Fibroblast of the aortic adventitia (primary cell): Measurements from ENCODE around the gene GCNT4. TPM values are rescaled to one million over a fixed set of nuclear protein-coding genes. Genes with fewer than 3 reads are reported as not detected.

Experiments used
- DNase-seq: peaks from one replicate; pipeline ENCODE4 v3.0.0-alpha.2; 2010; ENCODE audit warnings: low read depth
- H3K4me3 ChIP-seq: 2 replicates; pipeline ENCODE4 v1.5.1; 2011; ENCODE audit warnings: low read depth, mild to moderate bottlenecking, control low read depth, low read length, moderate library complexity
- total RNA-seq: library from RNA; depleted of rRNA; stranded (reverse); fragments of >200 nt; gene quantifications from 2 replicates; pipeline ENCODE4 v1.2.3, GENCODE V29; 2012; ENCODE audit warnings: low replicate concordance
- TF ChIP-seq, protein P1 (sequence below): IDR thresholded peaks from 2 replicates; pipeline ENCODE4 v1.5.1; 2011; ENCODE audit warnings: mild to moderate bottlenecking, low read length, control low read depth, inconsistent platforms; ENCODE audit not compliant: insufficient read depth

Gene GCNT4
- total RNA-seq, 1 donor = 2.5 TPM

DNA sequence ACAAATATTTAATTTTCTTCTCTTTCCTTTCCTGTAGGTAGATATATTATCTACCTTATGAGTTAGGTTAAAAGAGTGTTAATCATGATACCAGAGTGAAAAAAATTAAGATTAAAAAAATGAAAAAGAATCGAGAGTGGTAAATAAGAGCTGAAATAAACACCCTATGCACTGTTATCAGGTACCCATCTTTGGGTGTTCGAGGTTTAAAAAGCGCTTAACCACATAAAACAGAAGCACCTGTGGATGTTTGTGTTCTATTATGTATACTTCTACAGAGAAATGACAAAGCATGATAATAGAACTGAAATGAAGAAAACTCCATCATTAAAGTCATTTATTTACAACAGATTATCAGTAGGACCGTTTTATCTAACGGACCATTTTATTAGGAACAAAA, 25.7 kb upstream of the GCNT4 start:
- H3K4me3 ChIP-seq = no peak overlapping the region
- TF ChIP-seq, protein P1, sequence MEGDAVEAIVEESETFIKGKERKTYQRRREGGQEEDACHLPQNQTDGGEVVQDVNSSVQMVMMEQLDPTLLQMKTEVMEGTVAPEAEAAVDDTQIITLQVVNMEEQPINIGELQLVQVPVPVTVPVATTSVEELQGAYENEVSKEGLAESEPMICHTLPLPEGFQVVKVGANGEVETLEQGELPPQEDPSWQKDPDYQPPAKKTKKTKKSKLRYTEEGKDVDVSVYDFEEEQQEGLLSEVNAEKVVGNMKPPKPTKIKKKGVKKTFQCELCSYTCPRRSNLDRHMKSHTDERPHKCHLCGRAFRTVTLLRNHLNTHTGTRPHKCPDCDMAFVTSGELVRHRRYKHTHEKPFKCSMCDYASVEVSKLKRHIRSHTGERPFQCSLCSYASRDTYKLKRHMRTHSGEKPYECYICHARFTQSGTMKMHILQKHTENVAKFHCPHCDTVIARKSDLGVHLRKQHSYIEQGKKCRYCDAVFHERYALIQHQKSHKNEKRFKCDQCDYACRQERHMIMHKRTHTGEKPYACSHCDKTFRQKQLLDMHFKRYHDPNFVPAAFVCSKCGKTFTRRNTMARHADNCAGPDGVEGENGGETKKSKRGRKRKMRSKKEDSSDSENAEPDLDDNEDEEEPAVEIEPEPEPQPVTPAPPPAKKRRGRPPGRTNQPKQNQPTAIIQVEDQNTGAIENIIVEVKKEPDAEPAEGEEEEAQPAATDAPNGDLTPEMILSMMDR = no peak
- DNase-seq = no peak

DNA sequence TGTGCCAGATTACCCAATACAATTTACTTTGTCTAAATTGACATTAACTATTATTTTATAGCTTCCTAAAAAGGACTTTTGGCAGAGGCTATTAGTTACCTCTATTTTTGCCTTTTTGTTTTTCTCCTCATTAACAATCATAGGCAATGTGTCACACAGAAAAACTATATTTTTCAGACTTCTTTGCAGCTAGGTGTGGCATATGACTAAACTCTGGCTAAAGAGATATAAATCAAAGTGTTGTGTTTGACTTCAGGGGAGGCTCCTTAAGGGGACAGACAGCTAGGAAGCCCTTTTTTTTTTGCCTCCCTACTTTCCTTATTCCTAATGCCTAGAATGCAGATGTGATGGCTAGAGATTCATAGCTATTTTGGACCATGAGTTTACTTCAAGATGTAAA, 19.7 kb upstream of the GCNT4 start:
- DNase-seq = no peak
- TF ChIP-seq, protein P1 = no peak
- H3K4me3 ChIP-seq = no peak overlapping the region

DNA sequence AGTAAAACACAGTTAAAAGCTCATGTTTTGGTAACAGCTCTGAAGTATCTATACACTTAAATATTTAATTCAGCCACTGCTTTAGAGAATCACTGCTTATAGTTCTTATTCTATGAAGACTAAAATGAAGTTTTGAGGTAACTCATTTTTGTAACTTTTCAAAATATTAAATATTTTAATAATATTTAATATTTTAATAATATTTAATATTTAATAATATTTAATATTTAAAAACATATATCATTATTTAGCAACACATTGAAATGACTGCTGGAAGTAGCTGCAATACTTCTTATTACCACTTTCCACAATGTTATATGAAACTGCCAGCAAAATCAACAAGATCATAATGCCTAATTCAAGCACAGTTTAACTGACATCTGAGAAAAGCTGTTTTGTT, 18.7 kb upstream of the GCNT4 start:
- no peak for DNase-seq
- no peak overlapping the region for H3K4me3 ChIP-seq
- TF ChIP-seq, protein P1 = no peak

DNA sequence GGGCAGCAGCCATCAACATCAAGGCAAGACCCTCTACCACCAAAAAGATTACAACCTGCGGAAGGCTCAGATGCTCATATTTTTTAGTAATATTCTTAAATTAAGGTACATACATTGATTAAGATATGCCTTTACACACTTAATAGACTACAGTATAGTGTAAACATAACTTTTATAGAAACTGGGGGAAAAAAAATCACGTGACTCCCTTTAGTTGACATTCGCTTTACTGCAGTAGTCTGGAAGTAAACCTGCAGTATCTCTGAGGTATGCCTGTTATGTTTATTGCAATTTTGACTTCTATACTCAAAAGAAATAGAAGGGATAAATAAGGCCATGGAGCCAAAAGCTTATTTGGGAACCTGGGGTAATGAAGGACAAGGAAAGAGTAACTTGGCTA, 15.1 kb upstream of the GCNT4 start:
- TF ChIP-seq, protein P1 = no peak
- no peak overlapping the region for H3K4me3 ChIP-seq
- no peak for DNase-seq

DNA sequence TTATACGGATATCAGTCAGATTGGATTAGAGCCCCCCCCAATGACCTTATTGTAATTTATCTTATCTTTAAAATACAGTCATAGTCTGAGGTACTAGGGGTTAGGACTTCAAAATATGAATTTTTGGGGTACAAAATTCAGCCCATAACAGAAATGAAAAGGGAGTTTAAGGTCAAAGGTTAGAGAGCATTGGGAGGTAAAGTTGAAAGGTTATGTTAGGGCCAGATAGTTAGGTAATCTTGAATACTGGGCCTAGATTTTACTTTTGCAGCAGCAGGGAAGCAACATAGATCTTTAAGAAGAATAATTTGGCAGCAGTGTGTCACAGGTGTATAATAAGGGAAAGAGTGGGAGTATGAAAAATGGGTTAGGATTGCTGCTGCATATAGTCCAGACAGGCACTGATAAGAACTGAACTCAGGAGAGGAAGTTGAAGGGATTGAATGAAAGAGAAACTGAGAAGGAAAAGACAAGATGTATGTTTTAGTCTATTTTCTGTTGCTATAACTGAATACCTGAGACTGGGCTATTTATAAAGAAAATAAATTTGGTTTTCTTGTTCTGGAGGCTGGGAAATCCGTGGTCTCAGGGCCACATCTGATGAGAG, 10.7 kb upstream of the GCNT4 start:
- DNase-seq = no peak
- TF ChIP-seq, protein P1 = no peak
- no peak overlapping the region for H3K4me3 ChIP-seq

DNA sequence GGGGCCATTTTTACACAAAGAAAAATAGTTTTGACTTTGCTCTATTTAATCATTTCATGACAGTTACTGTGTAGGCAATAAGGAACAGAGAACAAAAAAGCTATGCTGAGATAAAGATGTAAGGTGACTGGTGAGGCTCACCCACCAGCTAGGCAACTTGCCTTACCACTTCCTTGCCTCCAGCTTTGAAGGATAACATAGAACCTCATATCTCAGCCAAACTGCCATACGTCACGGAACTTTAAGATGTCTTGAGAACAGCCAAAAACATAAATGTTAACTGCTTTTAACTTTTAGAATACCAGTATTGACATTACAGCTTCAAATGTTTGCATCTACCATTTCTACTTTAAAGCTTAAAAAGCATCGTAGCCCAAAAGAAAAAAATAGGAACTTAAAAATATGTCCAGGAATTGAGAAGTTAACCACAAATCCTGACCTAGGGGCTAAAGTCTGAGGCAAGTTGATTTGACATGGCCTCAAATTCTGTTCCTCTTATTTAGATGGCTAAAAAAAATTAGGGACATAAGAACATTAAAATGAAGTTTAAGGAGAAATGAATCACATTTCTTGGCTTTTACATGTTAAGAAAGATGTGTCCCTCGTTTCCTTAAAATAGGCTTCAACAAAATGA, 7.7 kb upstream of the GCNT4 start:
- H3K4me3 ChIP-seq = no peak overlapping the region
- TF ChIP-seq, protein P1 = no peak
- no peak for DNase-seq

DNA sequence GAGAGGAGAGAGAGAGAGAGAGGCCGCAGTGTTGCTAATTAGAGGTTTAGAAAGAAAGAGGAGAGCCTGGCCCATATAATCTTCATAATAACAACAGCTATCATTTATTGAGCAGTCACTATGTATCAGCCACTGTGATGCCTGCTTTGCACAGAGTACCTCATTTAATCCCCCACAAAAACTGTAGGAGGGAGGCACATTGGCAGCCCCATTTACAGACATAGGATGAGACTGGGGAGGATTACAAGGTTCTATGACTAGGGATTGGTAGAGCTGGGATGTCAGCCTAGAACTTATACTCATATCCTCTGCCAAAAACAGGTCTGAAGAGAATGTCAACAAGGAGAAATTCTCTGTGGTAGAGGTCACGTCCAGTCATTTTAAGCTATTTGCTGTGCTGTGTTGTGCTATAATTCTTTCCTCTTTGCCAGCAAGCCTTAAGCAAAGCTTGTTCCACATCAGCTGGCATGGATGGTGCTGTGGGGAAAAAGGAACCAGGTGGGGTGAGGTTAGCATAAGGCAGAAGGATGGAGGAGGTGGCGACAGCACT, 6.7 kb upstream of the GCNT4 start:
- TF ChIP-seq, protein P1 = no peak
- no peak overlapping the region for H3K4me3 ChIP-seq
- no peak for DNase-seq
